Measurements from ENCODE around the gene IGFBP5. TPM values are rescaled to one million over a fixed set of nuclear protein-coding genes. Genes with fewer than 3 reads are reported as not detected.

Gene IGFBP5
- total and polyA plus RNA-seq, 2 donors (not counting 3 experiments of a cell fraction or from before 2014, with no cell fraction given) = 0.06 TPM; not detected in 1

- Histone ChIP-seq H3K27ac (ENCODE audit: insufficient read depth, low read depth, low read length) (no peak overlapping the region), H4K20me1 (replicated peaks; ENCODE audit: control insufficient read depth, extremely low read depth, insufficient read depth, low read length) (no peaks in the 10 kb centered on the region), H3K36me3 (ENCODE audit: control insufficient read depth in 2 of 2, extremely low read depth in 1 of 2, insufficient read depth in 2 of 2, low read length in 2 of 2) (no peaks in the 10 kb centered on the region), H3K9me3 (replicated peaks; ENCODE audit: control insufficient read depth, insufficient read depth, low read length) (no peaks in the 10 kb centered on the region), H3K9ac (replicated peaks; ENCODE audit: extremely low read depth, insufficient read depth, low read length) (no peak overlapping the region), H3K4me3 (replicated peaks in 1 of 3; ENCODE audit: insufficient read depth in 1 of 3, low read depth in 1 of 3, low read length in 3 of 3) (no peak overlapping the region), H2AFZ (ENCODE audit: low read depth, low read length) (no peak overlapping the region), H3K9me1 (replicated peaks; ENCODE audit: control insufficient read depth, extremely low read depth, insufficient read depth, low read length) (no peaks in the 10 kb centered on the region), H3K79me2 (ENCODE audit: control insufficient read depth, insufficient read depth, low read length) (no peaks in the 10 kb centered on the region), H3K4me1 (ENCODE audit: control insufficient read depth, extremely low read depth, insufficient read depth, low read length) (no peaks in the 10 kb centered on the region), H3K27me3 (ENCODE audit: control insufficient read depth in 2 of 2, insufficient read depth in 2 of 2, low read length in 2 of 2) (no peaks in the 10 kb centered on the region), H3K4me2 (ENCODE audit: insufficient read depth, low read length) (no peak overlapping the region)
- DNase-seq (ENCODE audit: low read depth, low spot score) (no peak), FAIRE-seq (no peak)
- intact Hi-C loops (cut with micrococcal nuclease) (no loop called here), dilution Hi-C loops (cut with MboI; ENCODE audit: extremely low pct_ligation_motif_present, low sequenced_read_pairs) (no loop called here)
- BruUV-seq (replicated peaks) = no TSS peak
- ChIA-PET POLR2A (no interaction called here), CTCF (interaction anchor here (1.2 kb wide), 1 partner anchor 26 kb away, joined by 4 read pairs; no protein-coding TSS in a partner anchor)
- TF ChIP-seq GATA2 (IDR thresholded peaks at IDR 0.05; ENCODE audit: insufficient read depth, insufficient read length, low read depth, low read length) = no peak
- TF ChIP-seq JUN (IDR thresholded peaks at IDR 0.05; ENCODE audit: borderline replicate concordance, insufficient read depth, insufficient read length, low read depth) = no peak
- TF ChIP-seq MYC (IDR thresholded peaks at IDR 0.05; ENCODE audit: low read depth, low read length) = no peak
- TF ChIP-seq EZH2 (IDR thresholded peaks at IDR 0.05; ENCODE audit: borderline replicate concordance, low read depth, low read length, severe bottlenecking) = no peak
- TF ChIP-seq FOS (IDR thresholded peaks at IDR 0.05; ENCODE audit: borderline replicate concordance, insufficient read depth, low read length) = no peak
- TF ChIP-seq CTCF (IDR thresholded peaks at IDR 0.05; ENCODE audit: extremely low read depth in 1 of 2, insufficient read depth in 1 of 2, low read depth in 1 of 2, low read length in 2 of 2) = no peak
Measured at GRCh38 chr2:216724190-216724589, 28.8 kb upstream of the IGFBP5 start.

- TF ChIP-seq EZH2 (IDR thresholded peaks at IDR 0.05; ENCODE audit: borderline replicate concordance, low read depth, low read length, severe bottlenecking) (no peak), FOS (IDR thresholded peaks at IDR 0.05; ENCODE audit: borderline replicate concordance, insufficient read depth, low read length) (no peak), POLR2AphosphoS5 (IDR thresholded peaks at IDR 0.05; ENCODE audit: insufficient read depth, low read depth, low read length) (no peak), GATA2 (IDR thresholded peaks at IDR 0.05; ENCODE audit: insufficient read depth, insufficient read length, low read depth, low read length) (no peak), MYC (IDR thresholded peaks at IDR 0.05; ENCODE audit: low read depth, low read length) (no peak), POLR2A (IDR thresholded peaks at IDR 0.05; ENCODE audit: low read depth, low read length) (no peak), JUN (IDR thresholded peaks at IDR 0.05; ENCODE audit: borderline replicate concordance, insufficient read depth, insufficient read length, low read depth) (no peak), CTCF (IDR thresholded peaks at IDR 0.05; ENCODE audit: extremely low read depth in 1 of 2, insufficient read depth in 1 of 2, low read depth in 1 of 2, low read length in 2 of 2) (no peak)
- TF ChIP-seq, protein P1, sequence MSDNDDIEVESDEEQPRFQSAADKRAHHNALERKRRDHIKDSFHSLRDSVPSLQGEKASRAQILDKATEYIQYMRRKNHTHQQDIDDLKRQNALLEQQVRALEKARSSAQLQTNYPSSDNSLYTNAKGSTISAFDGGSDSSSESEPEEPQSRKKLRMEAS (IDR thresholded peaks at IDR 0.05; ENCODE audit: insufficient read depth, insufficient read length) = no peak
Measured at GRCh38 chr2:216721141-216721540, 25.8 kb upstream of the IGFBP5 start.

More at GRCh38 chr2:216721141-216721540, 25.8 kb upstream of the IGFBP5 start:
- no TSS peak for BruUV-seq (replicated peaks)
- no peaks in the 10 kb centered on the region for H3K9me1 ChIP-seq (replicated peaks; ENCODE audit: control insufficient read depth, extremely low read depth, insufficient read depth, low read length)
- H2AFZ ChIP-seq (ENCODE audit: low read depth, low read length) = no peak overlapping the region
- CTCF ChIA-PET = no interaction called here
- DNase-seq (ENCODE audit: low read depth, low spot score) (no peak), FAIRE-seq (no peak)
- dilution Hi-C loops (cut with MboI; ENCODE audit: extremely low pct_ligation_motif_present, low sequenced_read_pairs) = no loop called here
- intact Hi-C loops (cut with micrococcal nuclease) = no loop called here
- H3K9ac ChIP-seq (replicated peaks; ENCODE audit: extremely low read depth, insufficient read depth, low read length) = no peak overlapping the region
- no peak overlapping the region for H3K27ac ChIP-seq (ENCODE audit: insufficient read depth, low read depth, low read length)
- no peaks in the 10 kb centered on the region for H4K20me1 ChIP-seq (replicated peaks; ENCODE audit: control insufficient read depth, extremely low read depth, insufficient read depth, low read length)
- H3K79me2 ChIP-seq (ENCODE audit: control insufficient read depth, insufficient read depth, low read length) = no peaks in the 10 kb centered on the region
- H3K4me3 ChIP-seq (replicated peaks in 1 of 3; ENCODE audit: insufficient read depth in 1 of 3, low read depth in 1 of 3, low read length in 3 of 3) = no peak overlapping the region
- no peaks in the 10 kb centered on the region for H3K4me1 ChIP-seq (ENCODE audit: control insufficient read depth, extremely low read depth, insufficient read depth, low read length)
- no peaks in the 10 kb centered on the region for H3K27me3 ChIP-seq (ENCODE audit: control insufficient read depth in 2 of 2, insufficient read depth in 2 of 2, low read length in 2 of 2)
- H3K36me3 ChIP-seq (ENCODE audit: control insufficient read depth in 2 of 2, extremely low read depth in 1 of 2, insufficient read depth in 2 of 2, low read length in 2 of 2) = no peaks in the 10 kb centered on the region
- no peaks in the 10 kb centered on the region for H3K9me3 ChIP-seq (replicated peaks; ENCODE audit: control insufficient read depth, insufficient read depth, low read length)
- H3K4me2 ChIP-seq (ENCODE audit: insufficient read depth, low read length) = no peak overlapping the region
- POLR2A ChIA-PET = no interaction called here
